HG03060 (cell line): ENCODE measurements around the gene L3MBTL4.

ENCODE experiments used
- ATAC-seq: cut with Tn5 transposase; IDR thresholded peaks from one replicate; pipeline ENCODE4 v1.9.1; 2021; ENCODE audit warnings: low read depth, moderate number of reproducible peaks; ENCODE audit not compliant: unreplicated experiment

Gene L3MBTL4

GRCh38 chr18:5944448-5944847, 470.3 kb downstream of the L3MBTL4 start:
- ATAC-seq, result no peak

DNA sequence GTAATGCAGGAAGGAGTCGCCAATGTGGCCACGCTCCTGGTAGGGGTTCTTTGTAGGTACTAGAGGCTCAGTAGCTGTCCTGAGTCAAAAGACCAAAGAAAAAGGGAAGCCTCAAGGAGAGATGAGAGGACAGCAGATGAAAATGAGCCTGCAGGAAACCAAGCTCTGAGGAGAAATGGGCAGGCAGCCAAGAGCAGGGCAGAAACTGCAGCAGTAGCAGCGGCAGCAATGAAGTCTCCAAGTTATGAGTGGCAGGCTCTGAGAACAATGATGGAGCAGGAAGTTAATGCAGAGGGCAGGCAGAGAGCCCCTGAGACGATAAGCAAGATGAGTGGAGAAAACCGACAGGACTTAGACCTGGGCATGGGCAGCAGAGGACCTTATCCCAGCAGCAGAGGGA, 471.2 kb downstream of the L3MBTL4 start:
- ATAC-seq, result no peak

DNA sequence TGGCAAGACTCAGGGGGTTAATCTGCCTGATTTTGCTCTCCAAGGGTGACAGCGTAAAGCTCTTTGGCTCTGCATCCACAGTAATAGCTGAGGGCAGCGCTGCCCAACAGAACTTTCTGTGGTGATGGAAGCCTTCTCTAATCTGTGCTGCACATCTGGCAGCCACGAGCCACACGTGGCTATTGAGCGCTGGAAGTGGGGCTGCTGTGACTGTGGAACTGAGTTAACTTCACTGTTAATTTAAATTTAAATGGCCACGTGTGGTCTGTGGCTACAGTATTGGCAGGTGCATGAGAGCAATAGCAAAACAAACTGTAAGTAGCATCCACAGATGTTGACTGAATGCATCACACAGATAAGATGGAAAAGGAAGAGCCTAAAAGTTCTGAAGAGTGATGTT, 472.1 kb downstream of the L3MBTL4 start:
- ATAC-seq, result no peak

DNA sequence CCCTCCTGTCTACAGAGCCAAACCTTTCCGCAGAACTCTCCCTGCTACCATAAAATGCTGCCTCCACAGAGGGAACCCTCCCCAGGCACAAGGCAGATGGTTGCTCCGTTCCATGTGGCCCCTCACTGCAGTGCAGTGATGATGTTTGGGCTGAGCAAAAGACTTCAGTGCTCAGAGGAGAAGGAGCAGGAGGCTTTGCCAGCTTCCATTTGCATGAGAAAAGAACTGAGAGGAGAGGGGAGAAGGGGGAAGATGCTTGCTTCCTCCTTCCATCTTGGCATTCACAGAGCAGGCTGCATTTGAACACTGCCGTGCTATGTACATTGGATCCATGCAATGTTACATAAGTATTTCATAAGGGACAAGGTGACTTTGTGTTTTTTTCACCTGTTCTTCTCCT, 472.8 kb downstream of the L3MBTL4 start:
- no peak for ATAC-seq

GRCh38 chr18:5939801-5940667, 474.7 kb downstream of the L3MBTL4 start:
- no peak for ATAC-seq

- no peak for ATAC-seq
These were observed 476.9 kb downstream of the L3MBTL4 start for GRCh38 chr18:5937795-5938194.

DNA sequence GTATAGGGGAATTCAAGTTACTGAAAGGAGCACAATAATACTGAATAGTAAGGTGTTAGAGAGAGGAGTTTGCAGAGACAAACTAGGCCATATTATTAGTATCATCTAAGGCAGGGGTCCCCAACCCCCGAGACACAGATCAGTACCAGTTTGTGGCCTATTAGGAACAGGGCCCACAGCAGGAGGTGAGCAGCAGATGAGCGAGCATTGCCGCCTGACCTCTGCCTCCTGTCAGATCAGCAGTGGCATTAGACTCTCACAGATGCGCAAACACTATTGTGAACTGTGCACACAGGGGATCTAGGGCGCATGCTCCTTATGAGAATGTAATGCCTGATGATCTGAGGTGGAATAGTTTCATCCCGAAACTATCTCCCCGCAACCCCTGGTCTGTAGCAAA, 477.6 kb downstream of the L3MBTL4 start:
- ATAC-seq, result no peak

DNA sequence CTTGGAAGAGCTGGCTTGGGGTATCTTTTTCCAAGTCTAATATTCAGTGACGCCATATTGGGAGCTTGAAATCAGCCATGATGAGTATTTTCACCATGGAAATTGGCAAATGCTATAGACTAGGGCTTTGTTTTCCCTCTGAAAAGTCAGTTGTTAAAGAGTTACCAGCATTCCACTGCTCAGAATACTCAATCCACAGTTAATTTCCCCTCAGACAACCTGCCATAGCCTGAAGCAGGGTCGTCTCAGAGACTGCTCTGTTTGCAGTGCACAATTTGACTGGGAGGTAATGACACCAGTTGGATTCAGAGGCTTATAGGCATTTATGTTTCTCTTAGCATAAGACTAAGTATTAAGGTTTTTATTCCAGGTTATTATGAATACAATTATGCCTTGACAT, 483.9 kb downstream of the L3MBTL4 start:
- no peak for ATAC-seq

DNA sequence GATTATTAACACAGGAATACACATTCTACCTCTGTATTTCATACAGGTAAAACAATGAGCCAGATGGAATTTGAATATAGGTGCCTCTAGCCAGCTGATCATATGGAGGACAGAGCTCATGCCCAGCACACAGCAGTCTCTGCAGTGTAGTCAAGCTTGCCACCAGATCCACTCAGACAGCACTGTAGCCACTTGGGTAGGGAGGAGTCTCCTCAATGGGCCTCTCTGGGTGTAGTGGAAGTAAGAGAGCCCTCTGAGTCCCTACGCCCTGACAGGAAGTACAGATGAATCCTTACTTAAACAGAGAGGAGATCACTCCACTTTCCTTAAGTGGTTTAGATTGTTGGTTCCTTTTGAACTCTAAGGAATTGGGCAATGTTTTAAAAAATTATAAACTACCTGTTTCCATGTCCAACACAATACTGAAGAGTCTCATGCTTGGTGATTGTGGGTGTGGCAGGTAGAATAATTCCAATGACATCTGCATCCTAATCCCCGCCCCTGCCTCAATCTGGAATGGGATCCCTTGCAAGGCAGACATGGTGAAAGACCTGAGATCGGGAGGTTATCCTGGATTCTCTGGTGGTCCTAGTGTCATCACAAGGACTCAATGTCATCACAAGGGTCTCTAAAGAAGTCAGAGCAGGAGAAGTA, 496.4 kb downstream of the L3MBTL4 start:
- ATAC-seq, result no peak

DNA sequence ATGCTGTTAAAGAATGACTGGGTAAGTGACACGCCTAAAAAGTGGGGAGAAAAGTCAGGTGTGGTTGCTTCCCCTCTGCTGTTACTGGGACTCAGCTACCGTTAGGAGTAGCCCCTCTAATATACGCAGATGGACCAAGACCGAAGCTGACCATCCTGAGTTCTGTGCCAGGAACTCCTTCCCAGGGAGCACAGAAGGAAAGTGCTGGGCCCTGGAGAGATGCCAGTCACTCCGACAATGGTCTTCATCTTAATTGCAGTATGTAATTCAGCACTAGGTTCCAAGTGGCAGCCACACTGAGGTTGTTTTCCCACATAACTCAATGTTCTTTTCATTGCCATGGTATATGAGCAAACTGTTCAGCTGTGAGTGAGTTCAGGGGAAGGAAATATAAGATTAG, 499.8 kb downstream of the L3MBTL4 start:
- ATAC-seq, result no peak

- ATAC-seq, result no peak
These were observed 500.7 kb downstream of the L3MBTL4 start for GRCh38 chr18:5914016-5914415.

- no peak for ATAC-seq
These were observed 502.1 kb downstream of the L3MBTL4 start for GRCh38 chr18:5912566-5912965.

- ATAC-seq, result no peak
These were observed 505.6 kb downstream of the L3MBTL4 start for GRCh38 chr18:5909125-5909524.
